GM19035 (cell line): ENCODE measurements around the gene MAML1.
A peak's percentile ranks its signal among the peaks of the same experiment; 100 is the strongest.
"Not testable (repeated sequence)": the region's sequence is repeated elsewhere in the genome, so short reads cannot be mapped to it uniquely, and the experiment has no call there.

Experiments
- ATAC-seq: cut with Tn5 transposase; IDR thresholded peaks from one replicate; pipeline ENCODE4 v1.9.1; 2021; ENCODE audit not compliant: unreplicated experiment

Gene MAML1, protein sequence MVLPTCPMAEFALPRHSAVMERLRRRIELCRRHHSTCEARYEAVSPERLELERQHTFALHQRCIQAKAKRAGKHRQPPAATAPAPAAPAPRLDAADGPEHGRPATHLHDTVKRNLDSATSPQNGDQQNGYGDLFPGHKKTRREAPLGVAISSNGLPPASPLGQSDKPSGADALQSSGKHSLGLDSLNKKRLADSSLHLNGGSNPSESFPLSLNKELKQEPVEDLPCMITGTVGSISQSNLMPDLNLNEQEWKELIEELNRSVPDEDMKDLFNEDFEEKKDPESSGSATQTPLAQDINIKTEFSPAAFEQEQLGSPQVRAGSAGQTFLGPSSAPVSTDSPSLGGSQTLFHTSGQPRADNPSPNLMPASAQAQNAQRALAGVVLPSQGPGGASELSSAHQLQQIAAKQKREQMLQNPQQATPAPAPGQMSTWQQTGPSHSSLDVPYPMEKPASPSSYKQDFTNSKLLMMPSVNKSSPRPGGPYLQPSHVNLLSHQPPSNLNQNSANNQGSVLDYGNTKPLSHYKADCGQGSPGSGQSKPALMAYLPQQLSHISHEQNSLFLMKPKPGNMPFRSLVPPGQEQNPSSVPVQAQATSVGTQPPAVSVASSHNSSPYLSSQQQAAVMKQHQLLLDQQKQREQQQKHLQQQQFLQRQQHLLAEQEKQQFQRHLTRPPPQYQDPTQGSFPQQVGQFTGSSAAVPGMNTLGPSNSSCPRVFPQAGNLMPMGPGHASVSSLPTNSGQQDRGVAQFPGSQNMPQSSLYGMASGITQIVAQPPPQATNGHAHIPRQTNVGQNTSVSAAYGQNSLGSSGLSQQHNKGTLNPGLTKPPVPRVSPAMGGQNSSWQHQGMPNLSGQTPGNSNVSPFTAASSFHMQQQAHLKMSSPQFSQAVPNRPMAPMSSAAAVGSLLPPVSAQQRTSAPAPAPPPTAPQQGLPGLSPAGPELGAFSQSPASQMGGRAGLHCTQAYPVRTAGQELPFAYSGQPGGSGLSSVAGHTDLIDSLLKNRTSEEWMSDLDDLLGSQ

DNA sequence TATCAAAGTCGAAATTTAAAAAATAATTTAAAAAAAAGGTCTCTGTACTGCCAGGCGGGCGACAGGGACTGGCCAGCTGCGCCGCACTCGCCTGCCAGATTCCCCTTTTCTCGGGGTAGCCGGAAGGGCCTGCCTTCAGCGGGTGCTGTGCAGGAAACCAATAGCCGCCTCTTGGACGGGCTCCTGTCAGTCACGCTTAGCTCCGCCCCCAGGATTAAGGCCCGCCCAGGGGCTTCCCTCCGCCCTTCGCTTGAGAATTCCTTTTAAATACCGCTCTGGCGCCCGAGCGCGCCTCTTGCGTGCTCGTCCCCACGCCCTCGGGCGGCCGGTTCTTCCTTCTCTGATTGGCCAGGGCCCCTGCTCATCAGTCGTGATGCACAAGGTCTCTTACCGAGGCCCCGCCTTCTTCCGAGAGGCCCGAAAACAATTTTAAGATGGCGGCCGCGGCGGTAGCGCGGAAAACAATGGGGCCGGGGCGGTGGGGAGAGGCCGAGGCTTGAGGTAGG lies at the start of gene MAML1:
TSS of gene MAML1 (plus strand) at position 411 of the 506 bp plus-strand sequence. CDS start 291 bp downstream, outside the sequence.
- ATAC-seq: peak; percentile 93

DNA sequence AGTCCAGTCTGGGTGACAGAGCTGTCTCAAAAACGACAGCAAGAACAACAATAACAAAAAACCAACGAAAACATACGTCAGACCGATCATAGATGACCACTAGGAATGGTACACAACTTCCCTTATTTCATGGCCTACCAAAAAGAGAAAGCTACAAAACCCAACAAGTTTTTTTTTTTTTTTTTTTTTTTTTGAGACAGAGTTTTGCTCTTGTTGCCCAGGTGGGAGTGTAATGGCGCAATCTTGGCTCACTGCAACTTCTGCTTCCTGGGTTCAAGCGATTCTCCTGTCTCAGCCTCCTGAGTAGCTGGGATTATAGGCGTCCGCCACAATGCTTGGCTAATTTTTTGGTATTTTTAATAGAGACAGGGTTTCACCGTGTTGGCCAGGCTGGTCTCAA lies 43.4 kb upstream of the MAML1 start:
- ATAC-seq: not testable (repeated sequence)

DNA sequence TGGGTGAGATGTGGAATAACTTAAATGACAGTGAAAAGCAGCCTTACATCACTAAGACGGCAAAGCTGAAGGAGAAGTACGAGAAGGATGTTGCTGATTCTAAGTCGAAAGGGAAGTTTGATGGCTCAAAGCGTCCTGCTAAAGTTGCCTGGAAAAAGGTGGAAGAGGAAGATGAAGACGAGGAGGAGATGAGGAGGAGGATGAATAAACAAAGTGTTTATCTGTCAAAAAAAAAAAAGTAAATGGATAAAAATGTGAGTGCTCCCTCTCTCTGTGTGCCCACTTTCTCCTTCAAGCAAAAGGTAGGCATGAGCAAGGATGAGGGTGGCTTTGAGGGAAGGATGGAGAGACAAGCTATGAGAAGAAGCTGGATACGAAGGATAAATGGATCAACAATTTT lies 38.1 kb upstream of the MAML1 start:
- ATAC-seq: no peak

DNA sequence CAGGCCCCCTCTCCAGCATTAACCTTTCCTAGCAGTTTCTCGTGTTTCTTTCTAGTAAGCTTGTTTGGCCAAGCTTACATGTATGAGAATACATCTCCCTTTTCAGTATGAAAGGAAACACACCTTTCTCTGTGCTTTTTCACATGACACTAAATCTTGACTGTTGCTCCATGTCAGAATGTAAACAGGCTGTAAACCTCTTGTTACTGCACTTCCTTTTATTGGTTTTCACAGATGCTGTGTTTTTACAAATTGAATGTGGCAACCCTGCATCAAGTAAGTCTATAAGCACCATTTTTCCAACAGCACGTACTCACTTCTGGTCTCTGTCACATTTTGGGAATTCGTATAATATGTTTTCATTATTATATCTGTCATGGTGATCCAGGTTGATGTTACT lies 36.0 kb upstream of the MAML1 start:
- no peak for ATAC-seq

DNA sequence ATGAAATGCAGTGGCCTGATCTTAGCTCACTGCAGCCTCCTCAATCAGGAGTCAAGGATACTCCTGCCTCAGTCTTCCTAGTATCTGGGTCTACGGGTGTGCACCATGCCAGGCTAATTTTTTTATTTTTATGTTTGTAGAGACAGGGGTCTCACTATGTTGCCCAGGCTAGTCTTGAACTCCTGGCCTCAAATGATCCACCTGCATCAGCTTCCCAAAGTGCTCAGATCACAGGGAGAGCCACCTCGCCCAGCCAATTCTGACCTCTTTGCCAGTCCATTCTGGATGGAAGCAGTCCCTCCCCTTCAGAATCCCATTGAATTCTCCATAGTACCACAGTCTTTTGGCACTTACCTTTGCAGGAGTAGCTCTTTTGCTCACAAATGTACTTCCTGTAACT lies 35.5 kb upstream of the MAML1 start:
- no peak for ATAC-seq

DNA sequence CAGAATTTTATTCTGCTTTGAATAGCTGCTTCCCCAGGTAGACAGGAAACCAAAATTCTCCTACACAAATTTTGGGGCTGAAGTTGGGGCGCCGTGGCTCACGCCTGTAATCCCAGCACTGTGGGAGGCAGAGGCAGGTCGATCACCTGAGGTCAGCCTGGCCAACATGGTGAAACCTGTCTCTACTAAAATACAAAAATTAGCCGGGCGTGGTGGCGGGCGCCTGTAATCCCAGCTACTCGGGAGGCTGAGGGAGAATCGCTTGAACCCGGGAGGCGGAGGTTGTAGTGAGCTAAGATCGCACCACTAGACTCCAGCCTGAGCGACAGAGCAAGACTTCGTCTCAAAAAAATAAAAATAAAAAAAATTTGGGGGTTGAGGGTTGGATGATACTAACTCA lies 35.1 kb upstream of the MAML1 start:
- ATAC-seq: not testable (repeated sequence)

DNA sequence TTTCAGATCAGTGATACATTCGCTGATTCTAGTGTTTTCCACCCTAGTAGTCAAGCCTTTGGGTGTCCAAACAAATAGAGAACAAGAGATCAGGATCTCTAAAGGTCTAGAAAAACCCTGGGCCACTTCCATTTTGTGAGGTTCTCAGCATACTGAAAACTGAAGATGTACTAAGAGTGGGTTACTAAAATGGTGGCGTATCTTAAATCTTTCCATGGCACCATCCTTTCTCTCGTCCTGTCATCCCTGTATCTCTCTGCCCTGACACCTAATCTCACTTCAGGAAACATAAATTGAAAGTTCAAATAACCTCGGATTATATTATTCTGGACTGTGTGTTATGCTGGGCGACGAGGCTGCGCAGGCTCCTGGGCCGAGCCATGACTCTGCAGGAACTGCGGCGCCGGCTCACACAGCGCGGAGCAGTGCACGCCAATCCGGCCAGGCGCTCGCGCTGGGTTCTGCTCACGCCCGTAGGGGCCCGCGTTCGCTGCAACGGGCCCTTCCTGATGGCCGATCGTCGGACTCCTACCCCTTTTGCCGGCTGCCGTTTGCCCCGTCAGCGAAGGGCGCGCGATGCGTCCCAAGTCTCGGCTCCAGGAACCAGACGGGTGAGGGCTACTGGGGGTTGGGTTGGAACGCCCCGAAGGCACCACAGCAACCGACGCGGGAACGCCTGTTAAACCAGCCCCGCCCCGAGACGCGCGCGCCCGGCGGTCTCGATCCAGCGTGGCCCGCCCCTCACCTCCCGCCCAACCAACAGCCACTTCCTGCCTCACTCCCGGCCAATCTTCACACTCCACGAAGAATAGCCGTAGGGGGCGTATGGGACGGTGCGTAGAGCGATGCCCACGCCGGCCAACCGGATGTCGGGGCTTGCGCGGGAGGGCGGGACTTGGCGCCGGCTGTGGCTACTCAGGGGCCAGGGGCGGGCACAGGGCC lies 34.4 kb upstream of the MAML1 start:
- ATAC-seq: peak; percentile 89

DNA sequence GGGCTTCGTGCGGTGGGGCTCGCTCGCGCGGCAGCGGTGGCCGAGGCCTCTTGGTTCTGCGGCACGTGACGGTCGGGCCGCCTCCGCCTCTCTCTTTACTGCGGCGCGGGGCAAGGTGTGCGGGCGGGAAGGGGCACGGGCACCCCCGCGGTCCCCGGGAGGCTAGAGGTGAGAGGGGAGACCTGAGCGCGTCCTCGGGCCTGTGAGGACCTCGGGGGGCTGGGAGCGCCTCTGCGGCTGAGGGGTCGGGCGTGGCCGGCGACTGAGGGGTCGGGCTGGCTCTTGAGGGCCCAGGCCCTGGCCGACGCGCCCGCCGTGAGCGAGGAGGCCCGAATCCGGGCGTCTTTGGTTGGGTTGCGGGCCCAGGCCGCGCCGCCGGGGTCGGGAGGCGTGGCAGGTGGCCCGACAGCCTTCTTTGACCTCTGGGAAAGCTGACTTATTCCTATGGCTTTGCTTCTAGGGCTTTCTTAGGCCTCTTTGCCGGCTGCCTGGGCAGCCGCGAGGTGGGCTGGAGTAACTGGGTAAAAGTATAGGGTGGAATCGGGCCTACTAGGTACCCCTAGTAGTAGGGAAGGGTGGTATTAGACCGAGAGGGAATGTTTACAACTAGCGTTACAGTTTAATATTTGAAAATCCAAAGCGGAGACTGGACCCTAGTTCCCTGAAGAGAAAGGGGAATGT lies 33.5 kb upstream of the MAML1 start, which contains the start of gene CANX:
TSS of gene CANX (plus strand) at position 33 of the 681 bp plus-strand sequence. CDS start 6,715 bp downstream, outside the sequence.
- no peak for ATAC-seq

DNA sequence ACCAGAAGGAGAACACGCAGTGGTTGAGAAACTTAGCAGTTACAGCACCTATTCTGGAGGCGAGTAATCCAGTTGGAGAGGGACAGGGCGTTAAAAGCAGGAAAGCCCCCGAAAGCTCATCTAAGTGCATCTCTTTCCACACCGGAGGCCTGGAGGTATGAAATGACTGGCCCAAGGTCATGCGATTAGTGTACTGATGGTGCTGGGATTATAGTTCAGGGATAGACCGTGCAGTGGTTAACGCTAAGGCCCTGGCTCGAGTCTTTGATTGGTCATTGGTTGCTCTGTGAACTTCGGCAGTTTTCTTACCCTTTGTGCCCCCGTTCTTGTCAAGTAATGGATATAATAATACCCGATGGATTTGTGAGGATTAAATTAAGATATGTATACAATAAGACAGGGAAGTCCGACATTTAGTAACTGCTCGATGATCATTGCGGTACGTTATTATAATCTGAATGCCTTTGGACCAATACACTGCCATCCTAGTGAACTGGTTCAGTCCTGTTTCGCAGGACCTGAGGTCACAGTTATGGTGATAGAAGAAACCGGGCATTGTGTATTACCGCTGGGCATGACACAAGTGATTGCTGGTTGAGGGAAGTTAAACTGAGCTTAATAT lies 32.9 kb upstream of the MAML1 start:
- ATAC-seq: no peak

DNA sequence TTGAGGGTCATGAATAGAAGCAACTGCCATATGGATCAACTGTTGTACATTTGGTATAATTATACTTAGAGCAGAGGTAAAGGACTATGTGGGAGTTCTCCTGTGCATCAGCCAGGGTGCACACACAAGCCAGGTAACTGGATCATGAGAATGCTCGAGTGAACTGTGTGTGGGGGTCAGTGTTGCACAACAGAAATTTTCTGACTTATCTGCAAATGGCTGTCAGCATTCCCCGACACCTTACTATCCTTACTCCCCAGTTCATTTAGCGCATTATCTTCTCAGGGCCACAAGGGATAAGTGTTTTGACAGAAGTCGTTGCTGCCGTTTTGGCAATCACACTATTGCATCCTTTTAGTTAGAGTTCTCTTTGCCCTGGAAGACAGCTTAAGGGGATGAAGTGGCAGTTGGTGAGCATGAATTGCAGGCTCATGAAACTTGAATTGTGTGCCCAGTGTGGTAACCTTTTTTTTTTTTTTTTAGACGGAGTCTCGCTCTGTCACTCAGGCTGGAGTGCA lies 32.2 kb upstream of the MAML1 start:
- ATAC-seq: no peak

DNA sequence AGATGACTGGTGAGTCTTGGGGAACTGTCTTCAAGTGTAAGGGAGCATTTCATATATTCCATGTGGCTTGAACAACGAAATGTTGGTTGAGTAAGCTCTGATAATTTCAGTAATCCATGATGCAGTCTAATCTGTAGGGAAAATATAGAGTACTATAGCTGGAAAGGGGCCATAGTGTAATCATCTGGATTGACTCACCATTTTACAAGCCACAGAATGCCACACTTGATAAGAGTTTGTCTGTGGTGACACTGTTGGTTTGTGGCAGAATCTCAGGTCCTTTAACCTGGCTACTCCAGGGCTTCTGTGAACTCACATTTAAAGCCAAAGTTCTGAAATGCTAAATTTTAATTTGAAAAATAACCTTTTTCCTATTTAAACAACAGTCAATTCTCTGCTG lies 16.3 kb upstream of the MAML1 start:
- ATAC-seq: no peak

DNA sequence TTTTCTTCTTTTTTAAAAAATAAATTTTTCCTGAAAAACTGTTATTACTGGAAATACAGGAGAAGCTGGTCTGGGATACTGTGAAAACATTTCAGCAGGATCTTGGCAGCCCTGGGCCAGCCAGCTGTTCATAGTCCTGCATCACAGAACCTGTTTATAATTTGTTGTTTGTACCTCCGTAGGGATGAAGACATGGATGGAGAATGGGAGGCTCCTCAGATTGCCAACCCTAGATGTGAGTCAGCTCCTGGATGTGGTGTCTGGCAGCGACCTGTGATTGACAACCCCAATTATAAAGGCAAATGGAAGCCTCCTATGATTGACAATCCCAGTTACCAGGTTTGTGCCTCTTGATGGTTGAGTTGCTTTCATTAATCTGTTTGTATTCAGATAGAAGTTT lies 12.4 kb upstream of the MAML1 start:
- ATAC-seq: no peak

DNA sequence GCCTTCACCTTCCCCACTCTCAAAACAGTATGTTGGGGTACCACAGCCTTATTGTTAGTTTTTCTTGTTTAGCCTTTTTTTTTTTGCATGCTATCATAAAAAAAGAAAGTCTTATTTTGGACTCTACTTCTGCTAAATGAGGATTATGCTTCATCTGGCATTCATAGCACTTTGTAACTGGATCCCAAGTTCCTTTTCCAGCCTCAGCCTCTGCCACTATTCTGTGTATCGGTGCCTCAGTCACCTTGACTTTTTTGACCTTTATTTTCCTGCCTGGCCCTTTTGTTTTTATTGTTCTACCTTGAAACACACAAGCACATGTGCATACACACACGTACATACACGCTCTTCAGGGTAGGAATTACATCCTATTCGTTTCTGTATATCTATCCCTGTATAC lies 8.5 kb upstream of the MAML1 start:
- no peak for ATAC-seq

DNA sequence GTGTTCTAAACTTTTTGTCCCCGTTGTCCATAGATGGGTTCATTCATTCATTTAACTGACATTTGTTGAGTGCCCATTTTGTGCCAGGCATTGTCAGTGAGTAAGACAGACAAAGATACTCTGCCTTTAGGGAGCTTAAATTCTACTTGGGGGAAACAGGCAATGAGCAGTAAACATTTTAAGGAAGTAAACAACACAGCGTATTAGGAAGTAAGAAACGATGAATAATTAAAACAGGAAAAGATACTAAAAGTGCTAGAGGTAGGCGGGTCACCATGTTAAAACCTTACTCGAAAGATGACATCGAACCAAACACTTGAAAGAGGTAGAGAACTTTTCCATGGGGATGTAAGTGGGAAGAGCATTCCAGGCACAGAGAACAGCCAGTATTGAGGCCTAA lies 5.5 kb upstream of the MAML1 start:
- ATAC-seq: no peak

DNA sequence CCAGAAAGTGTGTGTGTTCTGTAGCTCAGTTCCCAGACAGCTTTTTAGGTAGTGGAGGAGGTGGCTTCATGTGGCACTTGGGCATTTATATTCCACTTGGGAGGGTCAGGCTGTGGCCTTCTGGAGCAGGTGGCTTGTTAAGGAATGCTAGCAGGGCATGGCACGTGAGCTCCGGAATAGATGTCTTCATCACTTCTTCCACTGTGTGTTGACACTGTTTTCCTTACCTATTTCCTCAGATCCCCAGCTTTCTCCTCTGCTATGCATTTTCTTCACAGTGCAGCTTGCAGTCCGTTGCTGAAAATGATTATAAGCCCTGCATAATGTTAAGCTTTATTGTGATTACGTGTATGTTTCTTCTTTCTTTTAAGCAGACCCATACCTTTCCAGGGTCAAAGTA lies 3.3 kb upstream of the MAML1 start:
- no peak for ATAC-seq

DNA sequence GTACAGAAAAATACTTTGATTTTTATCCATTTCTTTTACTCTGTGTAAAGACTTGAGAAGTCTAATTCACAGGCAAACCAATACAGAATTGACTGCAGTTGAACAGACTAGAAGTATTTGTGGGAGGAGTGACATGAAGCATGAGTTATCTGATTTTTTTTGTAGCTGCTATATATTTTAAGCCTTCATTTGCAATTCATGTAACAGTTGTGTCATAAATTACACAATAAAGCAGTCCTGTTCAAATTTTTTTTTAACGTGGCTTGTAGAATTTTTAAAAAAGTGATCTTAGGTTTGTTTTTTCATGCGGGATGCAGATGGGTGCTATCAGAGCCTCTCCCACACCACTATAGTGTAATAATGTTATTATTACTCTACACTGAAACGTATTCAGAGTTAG lies 2.9 kb upstream of the MAML1 start:
- ATAC-seq: no peak

DNA sequence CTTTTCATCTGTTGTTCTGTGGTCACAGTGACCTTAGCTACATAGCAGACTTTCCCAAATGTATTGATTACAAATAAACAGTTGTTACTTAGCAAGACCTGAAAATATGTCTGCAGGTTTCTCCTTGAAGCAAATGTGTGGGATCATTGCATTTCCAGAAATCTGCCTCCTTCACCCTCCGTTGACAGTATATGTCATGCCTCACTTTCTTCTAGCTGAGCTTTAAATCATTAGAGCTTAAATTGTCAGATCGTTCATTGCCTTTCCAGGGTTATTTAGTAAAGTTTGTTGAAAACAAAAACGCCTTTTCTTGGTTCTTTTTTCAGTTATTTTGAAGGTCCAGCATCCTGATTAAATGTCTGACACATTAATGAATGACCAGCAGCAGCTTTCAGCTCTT lies 2.3 kb upstream of the MAML1 start:
- ATAC-seq: no peak

DNA sequence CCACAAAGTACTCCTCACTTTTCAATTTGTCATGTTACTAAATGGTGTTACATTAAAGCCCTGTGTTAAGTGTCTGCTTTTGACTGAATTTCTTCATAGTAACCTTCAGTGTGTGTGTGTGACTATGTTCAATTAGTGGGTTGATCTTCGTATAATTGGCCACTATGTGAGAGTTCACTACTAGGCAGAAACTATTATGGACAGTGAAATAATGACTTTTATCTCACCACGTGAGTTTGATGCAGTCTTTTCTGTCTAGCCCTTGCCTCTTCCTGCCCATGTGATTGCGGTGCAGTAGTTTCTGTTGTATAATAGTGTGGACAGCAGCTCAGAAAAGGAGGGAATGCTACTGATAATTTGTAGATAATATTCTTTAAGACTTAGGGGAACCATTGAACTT lies 1.8 kb upstream of the MAML1 start:
- no peak for ATAC-seq

DNA sequence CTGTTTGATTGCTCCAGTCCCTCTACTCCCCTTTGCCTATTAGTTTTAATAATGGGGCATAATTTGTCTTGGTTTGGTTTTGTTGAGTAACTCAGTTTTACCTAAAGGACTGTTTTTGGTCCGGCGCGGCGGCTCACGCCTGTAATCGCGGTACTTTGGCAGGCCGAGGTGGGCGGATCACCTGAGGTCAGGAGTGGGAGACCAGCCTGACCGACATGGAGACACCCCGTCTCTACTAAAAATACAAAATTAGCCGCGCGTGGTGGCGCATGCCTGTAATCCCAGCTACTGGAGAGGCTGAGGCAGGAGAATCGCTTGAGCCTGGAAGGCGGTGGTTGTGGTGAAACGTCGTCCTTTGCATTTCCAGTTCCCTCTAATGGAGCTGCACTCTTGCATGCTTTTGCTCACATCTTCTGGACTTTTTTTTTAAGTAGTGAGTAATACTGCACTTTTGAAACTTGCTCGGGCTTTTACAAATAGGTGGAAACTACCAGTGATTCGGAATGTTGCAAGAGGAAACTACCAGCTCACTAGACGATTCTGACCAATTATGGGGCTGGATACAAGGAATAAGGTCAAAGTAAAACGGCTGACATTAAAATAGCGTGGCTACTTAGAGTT lies 721 bp upstream of the MAML1 start:
- ATAC-seq: peak; percentile 21
